ENCODE data around the gene BTBD2.

BTBD2 gene

DNA sequence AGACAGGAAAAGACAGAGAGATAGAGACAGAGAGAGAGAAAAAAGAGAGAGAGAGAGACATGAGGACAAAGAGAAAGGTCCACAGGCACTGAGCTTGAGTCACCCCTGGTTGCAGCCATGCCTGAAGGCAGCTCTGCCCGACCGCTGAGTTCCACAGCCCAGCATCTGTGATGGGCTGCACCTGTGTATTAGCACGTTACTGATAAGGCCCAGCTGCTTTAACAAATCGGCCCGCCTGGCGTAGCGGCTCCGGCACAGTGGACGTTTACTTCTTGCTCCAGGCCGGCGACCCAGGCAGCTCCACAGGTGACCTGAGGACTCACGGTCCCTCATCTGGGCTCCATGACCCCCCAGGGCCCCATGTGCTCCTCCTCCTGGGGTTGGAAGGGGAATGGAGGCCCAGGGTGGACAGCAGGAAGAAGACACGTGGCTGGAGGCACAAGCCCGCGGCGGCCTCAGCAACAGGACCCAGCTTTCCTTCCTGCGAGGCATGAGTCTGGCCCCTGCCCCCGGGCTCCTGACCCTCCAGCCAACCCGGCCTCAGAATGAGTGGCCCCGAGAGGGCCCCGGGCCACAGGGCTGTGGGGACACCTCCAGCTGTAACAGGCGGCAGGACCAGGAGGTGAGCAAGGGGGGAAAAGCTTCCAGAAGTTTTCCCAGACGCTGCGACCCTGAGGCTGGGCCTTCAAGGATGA lies 78.5 kb downstream of the BTBD2 start:
- DNase-seq = no peak

DNA sequence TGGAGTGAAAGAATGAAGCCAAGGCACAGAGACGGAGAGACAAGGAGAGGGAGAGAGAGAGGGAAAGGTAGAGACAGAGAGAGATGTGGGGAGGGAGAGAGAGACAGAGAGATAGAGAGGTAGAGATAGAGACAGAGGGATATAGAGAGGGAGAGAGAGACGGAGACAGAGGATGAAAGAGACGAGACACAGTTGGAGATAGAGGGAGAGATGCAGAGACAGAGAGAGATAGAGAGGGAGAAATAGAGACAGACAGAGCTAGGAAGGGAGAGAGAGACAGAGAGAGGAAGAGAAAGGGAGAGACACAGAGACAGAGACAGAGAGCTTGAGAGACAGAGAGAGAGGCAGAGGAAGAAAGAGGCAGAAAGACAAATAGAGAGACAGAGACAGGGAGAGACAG lies 79.1 kb downstream of the BTBD2 start:
- no peak for DNase-seq

DNA sequence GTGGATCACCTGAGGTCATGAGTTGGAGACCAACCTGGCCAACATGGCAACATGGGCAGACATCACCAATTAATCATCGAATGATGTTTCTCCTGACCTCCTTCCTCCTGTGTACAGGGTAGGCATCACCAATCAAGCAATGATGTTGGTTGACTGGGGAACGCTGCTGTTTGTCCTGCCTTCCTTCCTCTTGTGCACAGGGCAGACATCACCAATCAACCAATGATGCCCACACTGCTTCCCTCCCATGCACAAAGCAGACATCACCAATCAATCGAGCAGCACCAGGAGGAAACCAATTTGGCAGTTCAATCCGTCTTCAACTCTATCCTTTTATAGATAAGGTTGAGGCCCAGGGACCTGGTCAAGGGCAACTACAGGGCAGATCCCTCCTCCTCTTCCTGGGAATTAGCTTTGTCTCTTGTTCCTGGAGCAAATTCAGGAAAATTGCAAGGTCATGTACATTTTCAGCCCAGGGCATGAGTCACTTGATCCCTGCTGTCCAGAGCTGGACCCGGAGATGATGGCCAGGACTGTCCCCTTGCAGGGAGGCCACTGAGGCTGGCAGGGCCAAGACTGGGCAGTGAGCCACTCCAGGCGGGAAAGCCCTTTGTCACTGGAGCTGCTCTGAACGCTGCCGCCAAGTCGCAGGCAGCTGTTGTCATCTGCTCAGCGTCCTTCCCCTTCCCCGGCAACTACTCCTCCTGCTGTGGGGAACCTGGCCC lies 79.9 kb downstream of the BTBD2 start:
- DNase-seq = no peak

Measured in stimulated activated CD4-positive, alpha-beta T cell treated with anti-CD3 and anti-CD28 coated beads, Interleukin-2, amount 100 ng/mL, for 24 hours (primary cell).